Retinal pigment epithelial cell (primary cell): ENCODE data around the gene ZNF536.

Source experiments
- DNase-seq: peaks from one replicate; pipeline ENCODE4 v3.0.0-alpha.2; 2010; ENCODE audit warnings: low read depth
- H3K4me3 ChIP-seq: 2 replicates; pipeline ENCODE4 v1.5.1; 2011; ENCODE audit warnings: mild to moderate bottlenecking, low read length, control low read depth, moderate library complexity
- TF ChIP-seq, protein P1 (sequence below): conservative IDR thresholded peaks from 2 replicates; pipeline ENCODE4 v1.5.1; 2011; ENCODE audit warnings: low read depth, low read length, control low read depth, inconsistent platforms

Gene ZNF536

DNA sequence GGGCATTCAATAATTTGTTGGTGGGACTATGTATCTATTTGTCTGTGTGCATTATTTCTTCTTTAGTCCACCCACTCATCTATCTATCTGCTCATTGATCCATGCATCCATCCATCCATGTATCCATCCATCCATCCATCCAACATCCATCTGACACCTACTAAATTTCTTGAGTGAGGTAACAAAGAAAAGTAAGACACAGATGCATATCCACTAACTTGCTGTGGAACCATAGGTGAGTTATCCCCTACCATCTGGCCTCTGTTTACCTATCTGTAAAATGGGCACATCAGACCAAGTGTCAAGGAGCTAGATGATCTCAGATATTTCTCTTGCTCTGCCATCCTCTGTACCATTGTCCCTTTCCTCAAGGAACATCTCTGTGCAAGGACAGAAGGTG is 54.7 kb downstream of the ZNF536 start:
- TF ChIP-seq, protein P1, sequence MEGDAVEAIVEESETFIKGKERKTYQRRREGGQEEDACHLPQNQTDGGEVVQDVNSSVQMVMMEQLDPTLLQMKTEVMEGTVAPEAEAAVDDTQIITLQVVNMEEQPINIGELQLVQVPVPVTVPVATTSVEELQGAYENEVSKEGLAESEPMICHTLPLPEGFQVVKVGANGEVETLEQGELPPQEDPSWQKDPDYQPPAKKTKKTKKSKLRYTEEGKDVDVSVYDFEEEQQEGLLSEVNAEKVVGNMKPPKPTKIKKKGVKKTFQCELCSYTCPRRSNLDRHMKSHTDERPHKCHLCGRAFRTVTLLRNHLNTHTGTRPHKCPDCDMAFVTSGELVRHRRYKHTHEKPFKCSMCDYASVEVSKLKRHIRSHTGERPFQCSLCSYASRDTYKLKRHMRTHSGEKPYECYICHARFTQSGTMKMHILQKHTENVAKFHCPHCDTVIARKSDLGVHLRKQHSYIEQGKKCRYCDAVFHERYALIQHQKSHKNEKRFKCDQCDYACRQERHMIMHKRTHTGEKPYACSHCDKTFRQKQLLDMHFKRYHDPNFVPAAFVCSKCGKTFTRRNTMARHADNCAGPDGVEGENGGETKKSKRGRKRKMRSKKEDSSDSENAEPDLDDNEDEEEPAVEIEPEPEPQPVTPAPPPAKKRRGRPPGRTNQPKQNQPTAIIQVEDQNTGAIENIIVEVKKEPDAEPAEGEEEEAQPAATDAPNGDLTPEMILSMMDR, result no peak
- no peak for DNase-seq
- no peak overlapping the region for H3K4me3 ChIP-seq

DNA sequence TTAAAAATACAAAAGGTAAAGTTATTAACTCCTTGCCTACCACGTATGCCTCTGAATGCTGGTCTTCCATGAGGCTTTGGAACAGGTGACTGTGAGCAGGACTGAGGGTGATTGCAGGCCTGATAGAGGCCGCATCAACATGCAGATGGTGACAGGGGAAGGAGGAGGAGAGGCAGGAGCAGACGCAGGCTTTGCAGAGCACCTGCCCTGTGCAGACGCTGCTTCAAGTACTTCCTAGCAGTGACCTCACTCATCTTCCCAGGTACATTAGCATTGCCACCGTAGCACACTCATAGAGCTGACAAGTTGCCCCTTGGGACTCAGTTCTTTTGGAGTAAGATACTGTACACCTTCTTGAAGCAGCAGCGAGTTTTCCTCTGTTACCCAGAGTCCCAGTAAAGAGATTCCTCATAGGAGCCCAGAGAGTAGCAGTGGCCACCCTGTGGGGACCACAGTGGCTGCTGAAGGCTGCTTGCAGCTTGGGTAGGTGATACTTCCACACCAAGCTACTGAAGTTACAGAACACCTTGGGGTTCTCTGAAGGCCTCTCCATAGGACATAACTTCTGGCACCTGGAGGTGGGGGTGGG is 56.0 kb downstream of the ZNF536 start:
- H3K4me3 ChIP-seq, result no peak overlapping the region
- no peak for DNase-seq
- TF ChIP-seq, protein P1, result no peak

DNA sequence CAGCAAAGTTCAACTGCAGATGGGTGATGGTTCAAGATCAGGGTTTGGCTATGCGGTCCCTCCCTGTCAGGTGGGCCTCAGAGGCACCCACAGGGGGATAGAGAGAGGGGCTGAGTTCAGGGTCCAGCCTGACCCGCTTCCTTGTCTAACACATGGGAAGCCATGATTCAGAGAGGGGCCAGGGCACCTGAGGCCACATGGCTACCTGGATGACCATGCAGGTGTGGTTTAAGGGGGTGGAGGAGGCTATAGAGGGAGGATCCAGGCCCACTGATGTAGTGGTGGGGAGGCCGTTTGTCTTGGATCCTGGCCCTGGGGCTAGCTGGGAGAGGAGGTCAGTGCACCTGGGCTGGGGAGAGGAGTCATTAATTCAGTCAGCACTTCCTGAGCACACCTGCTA is 56.7 kb downstream of the ZNF536 start:
- TF ChIP-seq, protein P1, result no peak
- no peak for DNase-seq
- H3K4me3 ChIP-seq, result no peak overlapping the region

DNA sequence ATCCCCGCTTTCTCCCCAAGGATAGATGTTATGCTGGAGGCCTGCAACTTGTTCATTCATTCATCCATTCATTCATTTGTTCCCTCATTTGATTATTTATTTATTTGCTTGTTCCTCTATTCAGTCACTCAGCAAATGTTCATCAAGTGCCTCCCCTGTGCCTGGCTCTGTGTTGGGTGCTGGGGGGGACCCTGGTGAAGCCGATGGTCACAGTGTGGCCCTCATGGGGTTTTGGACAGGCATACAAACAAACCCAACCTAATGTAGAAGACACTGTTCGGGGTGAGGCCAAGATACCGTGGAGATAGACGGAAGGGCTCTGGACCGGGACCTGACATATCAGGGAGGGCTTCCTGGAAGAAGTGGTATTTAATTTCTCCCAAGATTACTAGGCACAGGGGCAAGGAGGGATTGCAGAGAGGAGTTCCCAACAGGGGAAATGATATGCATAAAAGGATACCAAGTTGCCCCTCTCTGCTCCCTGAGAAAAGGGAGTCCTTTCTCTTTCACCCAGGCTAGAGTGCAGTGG is 58.1 kb downstream of the ZNF536 start:
- DNase-seq, result no peak
- no peak overlapping the region for H3K4me3 ChIP-seq
- TF ChIP-seq, protein P1, result no peak

DNA sequence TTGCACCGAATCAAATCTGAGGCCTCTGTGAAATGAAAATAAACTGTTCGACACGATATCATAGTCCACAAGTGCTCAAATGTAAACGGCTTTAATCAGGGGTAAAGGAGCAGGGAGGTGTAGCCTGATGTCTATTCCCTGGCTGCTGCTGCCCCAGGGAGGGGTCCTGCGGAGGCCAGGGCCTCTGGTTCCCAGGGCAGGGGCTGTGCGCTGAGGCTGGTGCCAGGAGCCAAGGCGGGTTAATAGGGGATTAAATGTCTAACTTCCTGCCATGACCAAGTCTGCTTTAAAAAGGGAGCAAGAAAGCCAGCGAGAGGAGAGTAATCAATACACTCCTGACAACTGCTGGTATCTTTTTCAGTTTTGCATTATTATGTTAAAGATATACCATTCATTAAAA is 59.4 kb downstream of the ZNF536 start:
- no peak for DNase-seq
- H3K4me3 ChIP-seq, result no peak overlapping the region
- TF ChIP-seq, protein P1, result no peak

DNA sequence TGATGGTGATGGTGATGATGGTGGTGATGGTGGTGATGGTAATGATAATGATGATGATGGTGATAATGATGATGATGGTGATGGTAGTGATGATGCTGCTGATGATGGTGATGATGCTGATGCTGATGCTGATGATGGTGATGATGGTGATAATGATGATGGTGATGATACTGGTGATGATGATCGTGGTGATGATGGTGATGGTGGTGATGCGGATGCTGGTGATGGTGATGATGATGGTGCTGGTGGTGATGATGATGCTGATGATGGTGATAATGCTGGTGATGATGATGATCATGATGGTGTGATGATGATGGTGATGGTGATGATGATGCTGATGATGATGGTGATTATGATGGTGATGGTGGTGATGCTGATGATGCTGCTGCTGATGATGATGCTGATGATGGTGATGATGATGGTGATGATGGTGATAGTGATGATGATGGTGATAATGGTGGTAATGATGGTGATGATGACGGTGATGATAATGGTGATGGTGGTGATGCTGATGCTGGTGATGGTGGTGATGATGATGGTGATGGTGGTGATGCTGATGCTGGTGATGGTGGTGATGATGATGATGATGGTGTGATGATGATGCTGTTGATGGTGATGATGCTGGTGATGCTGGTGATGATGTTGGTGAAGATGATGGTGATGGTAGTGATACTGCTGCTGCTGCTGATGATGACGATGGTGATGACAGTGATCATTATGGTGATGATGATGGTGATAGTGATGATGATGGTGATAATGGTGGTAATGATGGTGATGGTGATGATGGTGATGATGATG is 62.8 kb downstream of the ZNF536 start:
- TF ChIP-seq, protein P1, result no peak
- no peak overlapping the region for H3K4me3 ChIP-seq
- no peak for DNase-seq

DNA sequence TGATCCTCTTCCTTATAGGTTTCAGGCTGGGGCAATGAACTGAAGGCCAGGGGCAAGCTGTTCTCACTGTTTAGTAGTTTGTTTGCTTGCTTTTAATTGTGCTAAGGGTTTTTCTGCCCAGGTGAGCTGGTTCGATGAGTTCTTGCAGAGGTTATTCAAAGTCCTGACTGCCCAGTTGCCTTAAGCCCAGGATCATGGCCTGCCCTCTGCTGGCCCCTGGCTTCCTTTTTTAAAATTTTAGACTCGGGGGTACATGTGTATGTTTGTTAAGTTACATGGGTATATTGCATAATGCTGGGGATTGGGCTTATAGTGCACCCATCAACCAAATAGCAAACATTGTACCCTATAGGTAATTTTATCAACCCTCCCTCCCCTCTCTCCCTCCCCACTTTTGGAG is 65.7 kb downstream of the ZNF536 start:
- no peak for DNase-seq
- no peak overlapping the region for H3K4me3 ChIP-seq
- TF ChIP-seq, protein P1, result peak; percentile 4
